Measurements from ENCODE around the gene S100B.
A peak's percentile ranks its signal among the peaks of the same experiment; 100 is the strongest.
"Not testable (repeated sequence)": the region's sequence is repeated elsewhere in the genome, so short reads cannot be mapped to it uniquely, and the experiment has no call there.

The S100B gene

DNA sequence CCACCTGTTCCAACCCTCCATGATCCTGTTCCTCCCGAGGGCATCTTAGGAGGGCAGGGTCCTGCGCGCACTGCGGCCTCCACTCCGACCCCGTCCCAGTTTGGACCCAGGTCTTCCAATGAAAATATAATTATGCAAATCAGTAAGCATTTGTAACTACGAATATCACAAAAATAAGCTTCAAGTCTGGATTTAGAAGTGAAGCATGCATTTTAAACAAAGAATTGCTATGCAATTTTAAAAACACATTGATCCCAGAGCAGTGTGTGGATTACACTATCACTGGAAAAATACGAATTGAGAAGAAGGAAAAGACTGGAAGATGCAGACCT is 31.3 kb upstream of the S100B start:
- peak overlapping the region; percentile 99 for H3K4me3 ChIP-seq (ENCODE audit: low read length)
- no peak for DNase-seq (ENCODE audit: low read depth)
- TF ChIP-seq, protein P1, sequence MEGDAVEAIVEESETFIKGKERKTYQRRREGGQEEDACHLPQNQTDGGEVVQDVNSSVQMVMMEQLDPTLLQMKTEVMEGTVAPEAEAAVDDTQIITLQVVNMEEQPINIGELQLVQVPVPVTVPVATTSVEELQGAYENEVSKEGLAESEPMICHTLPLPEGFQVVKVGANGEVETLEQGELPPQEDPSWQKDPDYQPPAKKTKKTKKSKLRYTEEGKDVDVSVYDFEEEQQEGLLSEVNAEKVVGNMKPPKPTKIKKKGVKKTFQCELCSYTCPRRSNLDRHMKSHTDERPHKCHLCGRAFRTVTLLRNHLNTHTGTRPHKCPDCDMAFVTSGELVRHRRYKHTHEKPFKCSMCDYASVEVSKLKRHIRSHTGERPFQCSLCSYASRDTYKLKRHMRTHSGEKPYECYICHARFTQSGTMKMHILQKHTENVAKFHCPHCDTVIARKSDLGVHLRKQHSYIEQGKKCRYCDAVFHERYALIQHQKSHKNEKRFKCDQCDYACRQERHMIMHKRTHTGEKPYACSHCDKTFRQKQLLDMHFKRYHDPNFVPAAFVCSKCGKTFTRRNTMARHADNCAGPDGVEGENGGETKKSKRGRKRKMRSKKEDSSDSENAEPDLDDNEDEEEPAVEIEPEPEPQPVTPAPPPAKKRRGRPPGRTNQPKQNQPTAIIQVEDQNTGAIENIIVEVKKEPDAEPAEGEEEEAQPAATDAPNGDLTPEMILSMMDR (conservative IDR thresholded peaks at IDR 0.05; ENCODE audit: low read depth, low read length) = no peak

DNA sequence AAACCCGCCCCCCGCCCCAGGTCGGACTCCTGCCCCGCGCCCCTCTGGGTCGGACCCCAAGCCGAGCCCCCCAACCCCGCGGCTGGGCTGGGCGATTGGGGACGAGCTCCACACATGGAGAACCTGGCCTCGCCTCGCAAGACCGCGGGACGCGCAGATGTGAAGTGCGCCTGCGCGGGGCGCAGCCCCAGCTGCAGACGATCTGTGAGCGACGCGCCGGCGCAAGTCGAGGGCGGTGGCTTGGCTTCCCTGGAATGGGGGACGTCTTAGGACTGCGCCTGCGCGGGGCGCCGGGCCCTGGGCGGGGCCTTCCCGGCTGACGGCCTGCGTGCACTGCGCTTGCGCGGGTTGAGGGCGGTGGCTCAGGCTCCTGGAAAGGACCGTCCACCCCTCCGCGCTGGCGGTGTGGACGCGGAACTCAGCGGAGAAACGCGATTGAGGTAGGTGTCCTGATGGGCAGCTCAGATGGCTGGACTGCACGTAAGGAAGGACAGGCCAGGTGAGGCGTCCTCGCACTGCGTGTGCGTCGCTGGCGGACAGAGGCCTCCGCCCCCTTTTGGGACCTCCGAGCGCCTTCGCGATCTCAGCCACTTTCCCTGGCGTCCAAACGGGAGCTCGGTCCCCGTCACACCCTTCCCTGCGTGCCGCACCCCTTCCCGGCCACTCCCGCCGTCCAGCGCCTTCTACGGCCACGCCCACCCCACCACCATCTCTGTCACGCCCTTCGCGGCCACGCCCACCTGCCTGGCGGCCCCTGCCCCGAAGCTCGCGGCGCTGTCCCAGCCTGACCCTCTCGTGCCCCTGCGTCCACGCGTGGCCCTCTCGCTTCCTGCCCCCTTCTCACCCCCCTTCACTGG is 30.7 kb upstream of the S100B start, which contains the start of gene PRMT2:
PRMT2 (plus strand) TSS at position 351 of the 857 bp plus-strand sequence. CDS start 1,278 bp downstream, outside the sequence.
- TF ChIP-seq, protein P1 (conservative IDR thresholded peaks at IDR 0.05; ENCODE audit: low read depth, low read length) = no peak
- DNase-seq (ENCODE audit: low read depth) = peak; percentile 82
- peak within 1 kb of the TSS; percentile 99 for H3K4me3 ChIP-seq (ENCODE audit: low read length)

DNA sequence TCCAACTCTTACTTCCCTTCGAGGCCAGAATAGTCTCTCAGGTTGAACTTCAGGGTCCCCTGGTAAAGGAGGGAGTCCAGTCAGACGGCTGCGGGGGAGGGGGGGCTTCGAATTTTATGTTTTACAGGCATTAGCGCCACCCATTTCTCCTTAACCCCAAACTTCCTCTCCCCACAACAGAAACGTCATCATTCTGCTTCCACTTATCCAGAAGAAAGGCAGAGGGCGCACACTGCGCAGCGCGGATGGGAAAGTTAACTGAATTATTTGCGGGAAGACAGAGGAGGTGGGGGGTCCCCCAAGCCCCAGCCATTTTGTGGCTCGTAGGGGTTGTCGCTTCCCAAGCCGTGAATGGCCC is 30.1 kb upstream of the S100B start:
- TF ChIP-seq, protein P1 (conservative IDR thresholded peaks at IDR 0.05; ENCODE audit: low read depth, low read length) = peak; percentile 27
- DNase-seq (ENCODE audit: low read depth) = peak; percentile 61
- peak overlapping the region; percentile 99 for H3K4me3 ChIP-seq (ENCODE audit: low read length)

DNA sequence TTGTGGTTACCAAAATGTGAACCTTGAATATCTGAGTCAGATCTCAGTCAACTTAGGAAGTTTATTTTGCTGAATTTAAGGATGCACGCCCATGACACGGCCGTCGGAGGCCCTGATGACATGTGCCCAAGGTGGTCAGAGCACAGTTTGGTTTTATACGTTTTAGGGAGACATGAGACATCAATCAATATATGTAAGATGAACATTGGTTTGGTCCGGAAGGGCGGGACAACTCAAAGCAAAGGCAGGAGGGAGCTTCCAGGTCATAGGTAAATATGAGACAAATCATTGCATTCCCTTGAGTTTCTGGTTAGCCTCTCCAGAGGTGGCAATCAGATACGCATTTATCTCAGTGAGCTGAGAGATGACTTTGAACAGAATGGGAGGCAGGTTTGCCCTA is 29.5 kb upstream of the S100B start:
- TF ChIP-seq, protein P1 (conservative IDR thresholded peaks at IDR 0.05; ENCODE audit: low read depth, low read length) = no peak
- H3K4me3 ChIP-seq (ENCODE audit: low read length) = peak overlapping the region; percentile 99
- no peak for DNase-seq (ENCODE audit: low read depth)

DNA sequence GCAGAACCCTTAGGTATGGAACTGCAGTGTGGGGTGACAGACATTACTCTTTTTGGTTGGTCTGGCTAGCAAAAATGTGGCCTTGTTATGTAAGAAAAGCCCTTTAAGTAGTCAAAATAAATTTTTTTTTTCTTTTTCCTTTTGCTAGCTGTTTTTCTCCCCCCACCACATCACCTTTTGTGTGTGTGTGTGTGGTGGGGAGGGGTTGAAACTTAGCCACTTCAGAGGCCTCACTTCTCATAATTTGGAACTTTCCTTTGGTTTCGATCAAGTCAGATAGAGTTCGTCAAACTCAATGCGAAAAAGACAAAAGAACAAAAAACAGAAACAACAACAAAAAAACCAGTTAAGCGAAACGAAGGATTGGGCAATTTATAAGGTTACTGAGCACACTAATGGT is 28.7 kb upstream of the S100B start:
- no peak overlapping the region for H3K4me3 ChIP-seq (ENCODE audit: low read length)
- TF ChIP-seq, protein P1 (conservative IDR thresholded peaks at IDR 0.05; ENCODE audit: low read depth, low read length) = no peak

DNA sequence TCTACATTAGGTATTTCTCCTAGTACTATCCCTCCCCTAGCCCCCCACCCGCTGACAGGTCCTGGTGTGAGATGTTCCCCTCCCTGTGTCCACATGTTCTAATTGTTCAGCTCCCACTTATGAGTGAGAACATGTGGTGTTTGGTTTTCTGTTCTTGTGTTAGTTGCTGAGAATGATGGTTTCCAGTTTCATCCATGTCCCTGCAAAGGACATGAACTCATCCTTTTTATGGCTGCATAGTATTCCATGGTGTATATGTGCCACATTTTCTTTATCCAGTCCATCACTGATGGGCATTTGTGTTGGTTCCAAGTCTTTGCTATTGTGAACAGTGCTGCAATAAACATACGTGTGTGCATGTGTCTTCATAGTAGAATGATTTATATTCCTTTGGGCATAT is 26.0 kb upstream of the S100B start:
- not testable (repeated sequence) for DNase-seq (ENCODE audit: low read depth); H3K4me3 ChIP-seq (ENCODE audit: low read length)

More for the DNA sequence above, 28.7 kb upstream of the S100B start:
- DNase-seq (ENCODE audit: low read depth) = no peak

DNA sequence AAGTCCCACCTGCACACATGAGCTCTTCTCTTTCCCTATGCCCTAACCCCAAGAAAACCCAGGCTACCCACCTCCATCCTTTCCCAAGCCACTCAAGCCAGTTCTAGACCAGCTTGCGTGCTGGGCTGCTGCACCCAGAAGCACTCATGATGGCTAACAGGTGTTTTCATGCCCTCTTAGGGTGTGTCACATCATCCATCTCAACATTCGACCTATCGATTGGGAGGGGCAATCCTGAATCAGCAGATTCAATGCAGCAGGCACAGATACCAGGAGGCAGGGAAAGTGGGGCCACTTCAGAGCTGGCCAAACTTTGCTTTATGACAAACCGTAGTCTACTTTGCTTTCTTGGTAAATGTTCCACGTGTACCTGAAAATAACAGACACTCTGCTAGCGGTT is 24.0 kb upstream of the S100B start:
- H3K4me3 ChIP-seq (ENCODE audit: low read length) = no peak overlapping the region
- TF ChIP-seq, protein P1 (conservative IDR thresholded peaks at IDR 0.05; ENCODE audit: low read depth, low read length) = no peak
- DNase-seq (ENCODE audit: low read depth) = no peak
